ENCODE measurements around the gene FYN. TPM values are rescaled to one million over a fixed set of nuclear protein-coding genes. Genes with fewer than 3 reads are reported as not detected.

The FYN gene
- 130 TPM for total RNA-seq

- H3K36me3 ChIP-seq, result no peaks in the 10 kb centered on the region
- no peaks in the 10 kb centered on the region for H3K9me3 ChIP-seq
Measured at GRCh38 chr6:111873178-111874024, at the start of gene FYN. Gene FYN, minus strand, starts transcription at chr6:111873452. Its CDS starts 153,401 bp downstream, at chr6:111720051.

GRCh38 chr6:111922454-111923297 is 49.4 kb upstream of the FYN start:
- Histone ChIP-seq H3K27me3 (no peaks in the 10 kb centered on the region), H3K36me3 (no peaks in the 10 kb centered on the region), H3K27ac (no peak overlapping the region), H3K4me1 (no peaks in the 10 kb centered on the region), H3K9me3 (no peaks in the 10 kb centered on the region), H3K4me3 (no peak overlapping the region)
- TF ChIP-seq CTCF (IDR thresholded peaks at IDR 0.05) (no peak), POLR2AphosphoS5 (IDR thresholded peaks at IDR 0.05; ENCODE audit: insufficient read depth in 1 of 2, low read depth in 1 of 2) (no peak), POLR2A (IDR thresholded peaks at IDR 0.05) (no peak)
- intact Hi-C loops (cut with DNase I), result no loop called here
- no peak for DNase-seq (ENCODE audit: extremely low spot score in 2 of 2)

More at GRCh38 chr6:111873178-111874024, at the start of gene FYN:
- Histone ChIP-seq H3K4me3 (peak within 1 kb of the TSS; percentile 64 to 90), H3K27ac (peak within 1 kb of the TSS; percentile 93), H3K27me3 (no peaks in the 10 kb centered on the region), H3K4me1 (peaks cover 31% of the 10 kb centered on the region)
- TF ChIP-seq CTCF (IDR thresholded peaks at IDR 0.05), result peak in 1 of 3 experiments; percentile 51
- TF ChIP-seq POLR2AphosphoS5 (IDR thresholded peaks at IDR 0.05; ENCODE audit: insufficient read depth in 1 of 2, low read depth in 1 of 2), result peak; percentile 72 to 98
- peak; percentile 76 to 93 for TF ChIP-seq POLR2A (IDR thresholded peaks at IDR 0.05)
- peak in 1 of 2 donors; percentile 98 for DNase-seq (ENCODE audit: extremely low spot score in 2 of 2)
- intact Hi-C loops (cut with DNase I), result loop anchor here (2.0 to 10.0 kb wide), 3 partner anchors 121 to 169 kb away; no protein-coding TSS in a partner anchor

GRCh38 chr6:111921103-111921502 is 47.9 kb upstream of the FYN start:
- DNase-seq (ENCODE audit: extremely low spot score in 2 of 2), result no peak
- H3K36me3 ChIP-seq, result no peaks in the 10 kb centered on the region
- TF ChIP-seq POLR2A (IDR thresholded peaks at IDR 0.05), result no peak
- TF ChIP-seq CTCF (IDR thresholded peaks at IDR 0.05), result no peak
- TF ChIP-seq POLR2AphosphoS5 (IDR thresholded peaks at IDR 0.05; ENCODE audit: insufficient read depth in 1 of 2, low read depth in 1 of 2), result no peak
- H3K9me3 ChIP-seq, result no peaks in the 10 kb centered on the region
- H3K4me3 ChIP-seq, result no peak overlapping the region
- no peak overlapping the region for H3K27ac ChIP-seq
- intact Hi-C loops (cut with DNase I), result no loop called here
- no peaks in the 10 kb centered on the region for H3K27me3 ChIP-seq
- no peaks in the 10 kb centered on the region for H3K4me1 ChIP-seq

- TF ChIP-seq POLR2A (IDR thresholded peaks at IDR 0.05) (no peak), POLR2AphosphoS5 (IDR thresholded peaks at IDR 0.05; ENCODE audit: insufficient read depth in 1 of 2, low read depth in 1 of 2) (no peak), CTCF (IDR thresholded peaks at IDR 0.05) (no peak)
- no peak for DNase-seq (ENCODE audit: extremely low spot score in 2 of 2)
- H3K36me3 ChIP-seq, result no peaks in the 10 kb centered on the region
- no peak overlapping the region for H3K4me3 ChIP-seq
- no peak overlapping the region for H3K27ac ChIP-seq
- H3K9me3 ChIP-seq, result no peaks in the 10 kb centered on the region
- H3K27me3 ChIP-seq, result no peaks in the 10 kb centered on the region
- H3K4me1 ChIP-seq, result no peaks in the 10 kb centered on the region
- intact Hi-C loops (cut with DNase I), result no loop called here
Measured at GRCh38 chr6:111920578-111920977, 47.3 kb upstream of the FYN start.

Measured in vagina (tissue), 2 donors.